Cardiac muscle cell (in vitro differentiated cells and primary cell): Measurements from ENCODE around the gene FBXO9. TPM values are rescaled to one million over a fixed set of nuclear protein-coding genes. Genes with fewer than 3 reads are reported as not detected.

Experiments used
- DNase-seq, 2 donors: peaks; one replicate each; pipeline versions ENCODE4 v3.0.0 to v3.0.0-alpha.2; 2010 to 2017; ENCODE audit warnings: low read depth in 1 of 2, low spot score in 1 of 2
- H3K27ac ChIP-seq: fragments of 200-600 bp; sonication (generic); 2 replicates; pipeline ENCODE4 v1.5.1; 2016
- H3K27me3 ChIP-seq: fragments of 200-600 bp; sonication (generic); 2 replicates; pipeline ENCODE4 v1.6.0; 2016; ENCODE audit warnings: control low read depth
- H3K36me3 ChIP-seq: fragments of 200-600 bp; sonication (generic); 2 replicates; pipeline ENCODE4 v1.5.1; 2016; ENCODE audit warnings: control low read depth
- H3K4me1 ChIP-seq: fragments of 200-600 bp; sonication (generic); 2 replicates; pipeline ENCODE4 v1.8.1; 2017; ENCODE audit warnings: low read depth, mild to moderate bottlenecking, mixed run types
- H3K4me3 ChIP-seq: fragments of 200-600 bp; sonication (generic); 2 replicates; pipeline ENCODE4 v1.5.1; 2016; ENCODE audit warnings: mild to moderate bottlenecking
- H3K9me3 ChIP-seq: fragments of 200-600 bp; sonication (generic); 2 replicates; pipeline ENCODE4 v1.5.1; 2017; ENCODE audit warnings: low read depth, mild to moderate bottlenecking, control low read depth
- CTCF ChIP-seq: IDR thresholded peaks from 2 replicates; pipeline ENCODE4 v1.5.1; 2012; ENCODE audit warnings: low read depth, mild to moderate bottlenecking, low read length
- polyA plus RNA-seq: library from polyadenylated mRNA; unstranded; fragments of >200 nt; fragmentation: Nextera tagmentation; extraction: Ambion mirVana; gene quantifications from 2 replicates; pipeline ENCODE4 v1.2.1, GENCODE V29; 2016
- total RNA-seq: library from RNA; depleted of rRNA; stranded (reverse); fragments of >200 nt; gene quantifications from 2 replicates; pipeline ENCODE4 v1.2.3, GENCODE V29; 2016

FBXO9 gene
- total and polyA plus RNA-seq, 2 experiments from 2014 or later = 69.9 to 182 TPM

GRCh38 chr6:53113742-53114141 is 48.5 kb downstream of the FBXO9 start:
- Histone ChIP-seq H3K27ac (no peak overlapping the region), H3K9me3 (no peaks in the 10 kb centered on the region), H3K4me1 (peaks cover 15% of the 10 kb centered on the region), H3K4me3 (no peak overlapping the region), H3K27me3 (no peaks in the 10 kb centered on the region), H3K36me3 (no peaks in the 10 kb centered on the region)
- no peak for TF ChIP-seq CTCF
- no peak for DNase-seq

- peaks cover 15% of the 10 kb centered on the region for H3K4me1 ChIP-seq
- H3K4me3 ChIP-seq = no peak overlapping the region
- no peaks in the 10 kb centered on the region for H3K9me3 ChIP-seq
- no peak for DNase-seq
- H3K27ac ChIP-seq = no peak overlapping the region
- no peaks in the 10 kb centered on the region for H3K27me3 ChIP-seq
- TF ChIP-seq CTCF = no peak
- no peaks in the 10 kb centered on the region for H3K36me3 ChIP-seq
Observed at GRCh38 chr6:53115113-53115512, 49.9 kb downstream of the FBXO9 start.

GRCh38 chr6:53115741-53116140 is 50.5 kb downstream of the FBXO9 start:
- no peak for DNase-seq
- no peaks in the 10 kb centered on the region for H3K27me3 ChIP-seq

GRCh38 chr6:53119349-53119748 is 54.1 kb downstream of the FBXO9 start:
- Histone ChIP-seq H3K36me3 (no peaks in the 10 kb centered on the region), H3K27me3 (no peaks in the 10 kb centered on the region), H3K27ac (no peak overlapping the region), H3K4me1 (no peaks in the 10 kb centered on the region), H3K9me3 (no peaks in the 10 kb centered on the region), H3K4me3 (no peak overlapping the region)
- DNase-seq = no peak
- no peak for TF ChIP-seq CTCF

More at GRCh38 chr6:53115741-53116140, 50.5 kb downstream of the FBXO9 start:
- H3K27ac ChIP-seq = no peak overlapping the region
- TF ChIP-seq CTCF = no peak
- H3K4me1 ChIP-seq = peaks cover 15% of the 10 kb centered on the region
- no peaks in the 10 kb centered on the region for H3K36me3 ChIP-seq
- H3K4me3 ChIP-seq = no peak overlapping the region
- H3K9me3 ChIP-seq = no peaks in the 10 kb centered on the region

GRCh38 chr6:53119772-53120409 is 54.7 kb downstream of the FBXO9 start:
- no peaks in the 10 kb centered on the region for H3K36me3 ChIP-seq
- H3K9me3 ChIP-seq = no peaks in the 10 kb centered on the region
- no peaks in the 10 kb centered on the region for H3K27me3 ChIP-seq
- no peak overlapping the region for H3K27ac ChIP-seq
- no peak for TF ChIP-seq CTCF
- DNase-seq = peak in 1 of 2 donors; percentile 25
- no peak overlapping the region for H3K4me3 ChIP-seq
- H3K4me1 ChIP-seq = no peaks in the 10 kb centered on the region
